ENCODE data around the gene CIDEC.
"Not testable (repeated sequence)": the region's sequence is repeated elsewhere in the genome, so short reads cannot be mapped to it uniquely, and the experiment has no call there.

The CIDEC gene

DNA sequence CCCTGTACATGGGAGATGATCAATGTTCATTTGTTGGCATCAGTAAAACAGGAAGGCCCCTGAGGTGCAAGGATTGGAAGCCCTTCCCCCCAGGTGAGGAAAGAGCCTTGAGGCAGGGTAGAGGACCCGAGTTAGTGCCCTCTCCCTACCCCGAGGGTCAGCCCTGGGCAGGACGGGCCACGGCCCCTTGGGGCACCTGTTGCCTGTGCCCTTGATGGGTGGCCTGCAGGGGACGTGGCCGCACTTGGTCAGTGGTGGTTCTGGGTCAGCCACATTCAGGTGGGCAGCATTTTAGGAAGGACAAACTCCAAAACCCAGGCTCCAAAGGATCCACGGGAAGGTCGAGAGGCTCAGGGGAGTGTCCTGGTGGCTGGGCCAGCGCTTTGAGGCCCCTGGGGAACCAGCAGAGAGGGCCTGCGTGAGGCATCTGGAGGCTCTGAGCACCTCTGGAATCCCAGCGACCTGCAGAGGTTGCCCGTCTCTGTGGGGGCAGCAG, 20.5 kb downstream of the CIDEC start:
- Histone ChIP-seq H3K4me1 (ENCODE audit: control insufficient read depth, insufficient read depth, low read length) (peaks cover 30% of the 10 kb centered on the region), H3K9me3 (ENCODE audit: control insufficient read depth, insufficient read depth, low read depth, low read length) (no peaks in the 10 kb centered on the region), H3K9ac (ENCODE audit: low read length) (no peak overlapping the region), H3K36me3 (ENCODE audit: control insufficient read depth, insufficient read depth, low read length) (no peaks in the 10 kb centered on the region), H3K27me3 (ENCODE audit: control insufficient read depth, insufficient read depth, low read length) (peaks cover 6% of the 10 kb centered on the region), H3K4me3 (ENCODE audit: low read depth, low read length) (no peak overlapping the region), H3K27ac (ENCODE audit: low read depth, low read length) (no peak overlapping the region)

- no peaks in the 10 kb centered on the region for H3K9me3 ChIP-seq (ENCODE audit: control insufficient read depth, insufficient read depth, low read depth, low read length)
- no peaks in the 10 kb centered on the region for H3K27me3 ChIP-seq (ENCODE audit: control insufficient read depth, insufficient read depth, low read length)
- H3K4me1 ChIP-seq (ENCODE audit: control insufficient read depth, insufficient read depth, low read length), result peaks cover 17% of the 10 kb centered on the region; the same call in 1 of the 2 replicates
- H3K4me3 ChIP-seq (ENCODE audit: low read depth, low read length), result no peak overlapping the region
- H3K9ac ChIP-seq (ENCODE audit: low read length), result no peak overlapping the region
- no peaks in the 10 kb centered on the region for H3K36me3 ChIP-seq (ENCODE audit: control insufficient read depth, insufficient read depth, low read length)
- no peak overlapping the region for H3K27ac ChIP-seq (ENCODE audit: low read depth, low read length)
These were observed 24.5 kb downstream of the CIDEC start for GRCh38 chr3:9855594-9855993.

GRCh38 chr3:9854291-9854940, 25.6 kb downstream of the CIDEC start:
- not testable (repeated sequence) for H3K27me3 ChIP-seq (ENCODE audit: control insufficient read depth, insufficient read depth, low read length); H3K36me3 ChIP-seq (ENCODE audit: control insufficient read depth, insufficient read depth, low read length); H3K9me3 ChIP-seq (ENCODE audit: control insufficient read depth, insufficient read depth, low read depth, low read length); H3K9ac ChIP-seq (ENCODE audit: low read length); H3K27ac ChIP-seq (ENCODE audit: low read depth, low read length); H3K4me3 ChIP-seq (ENCODE audit: low read depth, low read length)
- peaks cover 14% of the 10 kb centered on the region; the same call in 1 of the 2 replicates for H3K4me1 ChIP-seq (ENCODE audit: control insufficient read depth, insufficient read depth, low read length)

DNA sequence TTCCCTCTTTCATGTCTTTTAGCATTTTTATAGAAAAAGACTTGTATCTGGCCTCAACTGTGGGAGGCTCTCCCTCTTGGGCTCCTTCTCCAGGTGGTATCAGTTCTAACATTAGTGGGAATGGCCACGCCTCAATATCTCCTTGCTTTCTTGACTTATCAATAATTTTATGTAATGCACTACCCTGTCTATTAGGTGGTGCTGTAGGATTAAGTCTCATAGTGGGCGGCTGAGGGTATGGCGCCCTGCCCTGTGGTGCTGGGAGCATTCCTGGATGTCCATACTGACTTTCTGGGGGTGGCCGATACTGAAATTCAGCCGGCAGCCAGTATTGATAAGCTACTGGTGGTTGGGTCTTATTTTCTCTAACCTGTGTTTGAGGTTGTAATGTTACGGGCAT, 27.5 kb downstream of the CIDEC start:
- Histone ChIP-seq H3K4me1 (ENCODE audit: control insufficient read depth, insufficient read depth, low read length) (peaks cover 5% of the 10 kb centered on the region; the same call in 1 of the 2 replicates), H3K9ac (ENCODE audit: low read length) (no peak overlapping the region), H3K27me3 (ENCODE audit: control insufficient read depth, insufficient read depth, low read length) (no peaks in the 10 kb centered on the region), H3K4me3 (ENCODE audit: low read depth, low read length) (no peak overlapping the region), H3K9me3 (ENCODE audit: control insufficient read depth, insufficient read depth, low read depth, low read length) (no peaks in the 10 kb centered on the region), H3K36me3 (ENCODE audit: control insufficient read depth, insufficient read depth, low read length) (no peaks in the 10 kb centered on the region), H3K27ac (ENCODE audit: low read depth, low read length) (no peak overlapping the region)

- not testable (repeated sequence) for H3K9me3 ChIP-seq (ENCODE audit: control insufficient read depth, insufficient read depth, low read depth, low read length); H3K9ac ChIP-seq (ENCODE audit: low read length); H3K27ac ChIP-seq (ENCODE audit: low read depth, low read length); H3K4me1 ChIP-seq (ENCODE audit: control insufficient read depth, insufficient read depth, low read length); H3K36me3 ChIP-seq (ENCODE audit: control insufficient read depth, insufficient read depth, low read length); H3K27me3 ChIP-seq (ENCODE audit: control insufficient read depth, insufficient read depth, low read length); H3K4me3 ChIP-seq (ENCODE audit: low read depth, low read length)
These were observed 28.1 kb downstream of the CIDEC start for GRCh38 chr3:9851926-9852325.

GRCh38 chr3:9851383-9851782, 28.7 kb downstream of the CIDEC start:
- H3K27me3 ChIP-seq (ENCODE audit: control insufficient read depth, insufficient read depth, low read length); H3K4me3 ChIP-seq (ENCODE audit: low read depth, low read length); H3K36me3 ChIP-seq (ENCODE audit: control insufficient read depth, insufficient read depth, low read length): not testable (repeated sequence)

DNA sequence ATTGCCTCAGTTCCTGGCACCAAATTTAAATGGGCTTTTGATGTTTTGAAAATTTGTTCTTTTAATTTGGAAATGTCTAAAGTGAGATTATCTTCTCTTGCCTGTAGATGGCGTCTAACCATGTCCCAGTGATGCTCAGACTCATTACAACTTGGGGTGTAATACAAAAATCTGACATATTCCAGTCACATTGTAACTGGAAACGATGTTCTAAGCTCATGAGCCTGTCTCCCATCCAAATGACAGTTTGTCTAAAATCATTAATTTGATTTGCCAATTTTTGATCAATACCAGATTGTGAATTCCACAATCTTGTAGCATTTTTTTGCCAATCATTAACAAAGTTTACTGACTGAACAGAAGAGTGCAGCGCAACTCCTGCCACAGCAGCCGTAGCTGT, 31.2 kb downstream of the CIDEC start:
- H3K4me3 ChIP-seq (ENCODE audit: low read depth, low read length); H3K9me3 ChIP-seq (ENCODE audit: control insufficient read depth, insufficient read depth, low read depth, low read length); H3K4me1 ChIP-seq (ENCODE audit: control insufficient read depth, insufficient read depth, low read length); H3K27me3 ChIP-seq (ENCODE audit: control insufficient read depth, insufficient read depth, low read length); H3K9ac ChIP-seq (ENCODE audit: low read length); H3K27ac ChIP-seq (ENCODE audit: low read depth, low read length); H3K36me3 ChIP-seq (ENCODE audit: control insufficient read depth, insufficient read depth, low read length): not testable (repeated sequence)

More at GRCh38 chr3:9851383-9851782, 28.7 kb downstream of the CIDEC start:
- H3K9me3 ChIP-seq (ENCODE audit: control insufficient read depth, insufficient read depth, low read depth, low read length); H3K27ac ChIP-seq (ENCODE audit: low read depth, low read length); H3K4me1 ChIP-seq (ENCODE audit: control insufficient read depth, insufficient read depth, low read length); H3K9ac ChIP-seq (ENCODE audit: low read length): not testable (repeated sequence)

GRCh38 chr3:9847870-9848269, 32.2 kb downstream of the CIDEC start:
- H3K36me3 ChIP-seq (ENCODE audit: control insufficient read depth, insufficient read depth, low read length); H3K4me3 ChIP-seq (ENCODE audit: low read depth, low read length); H3K27me3 ChIP-seq (ENCODE audit: control insufficient read depth, insufficient read depth, low read length); H3K4me1 ChIP-seq (ENCODE audit: control insufficient read depth, insufficient read depth, low read length); H3K27ac ChIP-seq (ENCODE audit: low read depth, low read length); H3K9me3 ChIP-seq (ENCODE audit: control insufficient read depth, insufficient read depth, low read depth, low read length); H3K9ac ChIP-seq (ENCODE audit: low read length): not testable (repeated sequence)

- no peak overlapping the region for H3K4me3 ChIP-seq (ENCODE audit: low read depth, low read length)
- peaks cover 3% of the 10 kb centered on the region for H3K36me3 ChIP-seq (ENCODE audit: control insufficient read depth, insufficient read depth, low read length)
- peaks cover 6% of the 10 kb centered on the region; the same call in 1 of the 2 replicates for H3K4me1 ChIP-seq (ENCODE audit: control insufficient read depth, insufficient read depth, low read length)
- H3K27ac ChIP-seq (ENCODE audit: low read depth, low read length), result no peak overlapping the region
- H3K27me3 ChIP-seq (ENCODE audit: control insufficient read depth, insufficient read depth, low read length), result no peaks in the 10 kb centered on the region
- H3K9ac ChIP-seq (ENCODE audit: low read length), result no peak overlapping the region
- no peaks in the 10 kb centered on the region; the same call in 1 of the 2 replicates for H3K9me3 ChIP-seq (ENCODE audit: control insufficient read depth, insufficient read depth, low read depth, low read length)
These were observed 33.0 kb downstream of the CIDEC start for GRCh38 chr3:9846931-9847488.

DNA sequence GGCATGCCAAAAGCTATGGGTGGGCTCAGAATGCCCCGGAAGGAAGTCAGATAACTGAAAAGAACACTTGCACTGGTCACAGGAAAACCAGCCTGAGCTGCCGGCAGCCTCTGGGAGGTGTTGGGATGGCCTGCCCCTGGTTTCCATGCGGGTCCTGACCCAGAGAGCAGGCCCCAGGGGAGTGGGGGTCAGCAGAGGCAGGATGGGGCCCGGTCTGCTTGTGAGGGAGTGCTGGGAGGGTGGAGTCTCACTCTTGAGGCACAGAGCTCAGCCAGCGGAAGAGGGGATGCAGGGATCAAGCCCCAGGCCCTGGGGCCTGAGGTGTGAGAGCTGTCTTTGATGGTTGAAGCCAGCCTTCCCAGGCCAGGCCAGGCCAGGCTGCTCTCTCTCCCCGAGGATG, 33.8 kb downstream of the CIDEC start:
- no peak overlapping the region for H3K27ac ChIP-seq (ENCODE audit: low read depth, low read length)
- no peak overlapping the region for H3K4me3 ChIP-seq (ENCODE audit: low read depth, low read length)
- peaks cover 6% of the 10 kb centered on the region; the same call in 1 of the 2 replicates for H3K4me1 ChIP-seq (ENCODE audit: control insufficient read depth, insufficient read depth, low read length)
- no peaks in the 10 kb centered on the region for H3K27me3 ChIP-seq (ENCODE audit: control insufficient read depth, insufficient read depth, low read length)
- H3K36me3 ChIP-seq (ENCODE audit: control insufficient read depth, insufficient read depth, low read length), result peaks cover 11% of the 10 kb centered on the region
- no peaks in the 10 kb centered on the region; the same call in 1 of the 2 replicates for H3K9me3 ChIP-seq (ENCODE audit: control insufficient read depth, insufficient read depth, low read depth, low read length)
- H3K9ac ChIP-seq (ENCODE audit: low read length), result no peak overlapping the region

DNA sequence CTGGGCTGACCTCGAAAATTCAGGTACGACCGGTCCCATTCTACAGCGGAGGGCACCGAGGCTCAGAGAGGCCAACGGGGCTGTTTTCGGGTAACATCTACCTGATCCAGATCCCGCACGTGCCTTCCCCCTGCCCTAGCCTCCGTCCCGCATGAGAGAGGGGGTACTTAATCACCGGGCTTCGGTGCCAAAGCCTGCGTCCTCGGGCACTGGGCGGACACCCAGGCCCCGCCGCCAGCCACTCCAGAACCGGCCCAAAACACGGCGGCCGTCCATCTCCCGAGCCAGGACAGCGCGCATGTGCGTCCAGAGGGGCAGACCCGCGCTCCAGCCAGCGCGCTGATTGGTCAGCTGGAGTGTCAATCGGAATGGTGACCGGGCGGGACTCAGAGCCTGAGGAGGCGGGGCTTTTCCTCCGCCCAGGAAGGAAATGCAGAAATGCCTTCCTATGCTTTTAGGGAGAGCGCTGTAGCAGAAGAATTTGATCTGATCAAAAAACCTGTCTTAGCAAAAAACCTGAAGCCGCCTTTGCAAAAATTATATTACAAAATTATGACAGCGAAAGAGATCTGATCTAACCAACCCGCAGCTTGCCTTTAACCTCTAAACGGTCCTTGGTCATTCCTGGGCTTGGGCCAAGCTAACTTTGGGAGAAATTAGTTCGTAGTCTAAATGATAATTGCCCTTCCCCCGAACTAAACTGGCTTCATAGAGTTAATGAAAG, 36.2 kb downstream of the CIDEC start, which contains the start of gene RPUSD3:
RPUSD3 (minus strand) TSS at position 294 of the 724 bp plus-strand sequence; CDS start at position 276, 18 bp downstream.
- H3K4me1 ChIP-seq (ENCODE audit: control insufficient read depth, insufficient read depth, low read length), result peaks cover 6% of the 10 kb centered on the region; the same call in 1 of the 2 replicates
- peaks cover 33% of the 10 kb centered on the region for H3K36me3 ChIP-seq (ENCODE audit: control insufficient read depth, insufficient read depth, low read length)
- H3K27ac ChIP-seq (ENCODE audit: low read depth, low read length), result peak within 1 kb of the TSS; percentile 20; the same call in 1 of the 2 replicates
- H3K27me3 ChIP-seq (ENCODE audit: control insufficient read depth, insufficient read depth, low read length), result no peaks in the 10 kb centered on the region
- no peaks in the 10 kb centered on the region; the same call in 1 of the 2 replicates for H3K9me3 ChIP-seq (ENCODE audit: control insufficient read depth, insufficient read depth, low read depth, low read length)
- H3K9ac ChIP-seq (ENCODE audit: low read length), result peak within 1 kb of the TSS; percentile 86
- peak within 1 kb of the TSS; percentile 70 for H3K4me3 ChIP-seq (ENCODE audit: low read depth, low read length)

Measured in HUES6 (cell line).